Measurements from ENCODE around the gene RNF111. TPM values are rescaled to one million over a fixed set of nuclear protein-coding genes. Genes with fewer than 3 reads are reported as not detected.

RNF111 gene
- total and polyA plus RNA-seq, 2 of the 13 experiments (the other 11 are each of a cell fraction or from before 2014, with no cell fraction given): 12.1 to 23.1 TPM

GRCh38 chr15:58981808-58982475, 5.5 kb upstream of the RNF111 start (continued):
- TF ChIP-seq FOXO4 (CRISPR knock-in tag; conservative IDR thresholded peaks at IDR 0.05): no peak
- no peak for TF ChIP-seq ZNF562 (CRISPR knock-in tag; IDR thresholded peaks at IDR 0.05; ENCODE audit: borderline replicate concordance)
- no peak for TF ChIP-seq ZNF235 (CRISPR knock-in tag; IDR thresholded peaks at IDR 0.05; ENCODE audit: borderline replicate concordance)
- TF ChIP-seq CEBPG (CRISPR knock-in tag; IDR thresholded peaks at IDR 0.05): no peak
- TF ChIP-seq ARID2 (CRISPR knock-in tag; IDR thresholded peaks at IDR 0.05; ENCODE audit: borderline replicate concordance): no peak
- TF ChIP-seq ZMYM3 (CRISPR knock-in tag; IDR thresholded peaks at IDR 0.05): no peak
- no peak for TF ChIP-seq ZNF335 (CRISPR knock-in tag; IDR thresholded peaks at IDR 0.05)

GRCh38 chr15:58983261-58983660, 4.2 kb upstream of the RNF111 start:
- Histone ChIP-seq H3K27ac (ENCODE audit: extremely low read length, insufficient read depth, low read length) (no peak overlapping the region), H4K20me1 (ENCODE audit: insufficient read depth, low read length) (peaks cover 3% of the 10 kb centered on the region; the same call in 1 of the 2 replicates), H3K9me3 (ENCODE audit: low read length) (no peaks in the 10 kb centered on the region), H3K9ac (ENCODE audit: insufficient read depth, low read depth, low read length) (no peak overlapping the region), H3K4me2 (ENCODE audit: low read depth, low read length) (no peak overlapping the region), H3K4me3 (replicated peaks in 1 of 3; ENCODE audit: insufficient read depth in 1 of 3, low read depth in 2 of 3, low read length in 3 of 3) (no peak overlapping the region), H2AFZ (ENCODE audit: low read length) (no peak overlapping the region), H3K27me3 (ENCODE audit: control insufficient read depth in 1 of 2, insufficient read depth in 2 of 2, low read length in 2 of 2) (no peaks in the 10 kb centered on the region; a peak in 1 of 5 replicates), H3K4me1 (ENCODE audit: insufficient read depth, low read length) (peaks cover 19% of the 10 kb centered on the region), H3K79me2 (ENCODE audit: insufficient read depth, low read length) (peaks cover 6% of the 10 kb centered on the region), H3K36me3 (replicated peaks in 1 of 2; ENCODE audit: control insufficient read depth in 1 of 2, insufficient read depth in 2 of 2, low read length in 2 of 2) (no peaks in the 10 kb centered on the region)
- CTCF ChIA-PET (ENCODE audit: low intra/inter-chr PET ratio, low total read pairs): no interaction called here
- no TSS peak for BruUV-seq (replicated peaks)
- POLR2A ChIA-PET: no interaction called here
- in situ Hi-C loops (cut with HindIII; ENCODE audit: extremely low pct_ligation_motif_present, low pct_unique_long_range_greater_than_20kb): loop anchor here (5.0 to 10.0 kb wide), 2 partner anchors 154 to 512 kb away; no protein-coding TSS in a partner anchor
- intact Hi-C loops (cut with micrococcal nuclease; ENCODE audit: unreplicated experiment): loop anchor here (10.0 kb wide), 2 partner anchors 92 to 122 kb away; partner anchors contain the start of gene CCNB2
- DNase-seq (ENCODE audit: low spot score): no peak
- 8% methylated on average over 2 of the region's 2 CpGs for WGBS (ENCODE audit: low lambda C conversion rate)
- FAIRE-seq: no peak
- no peak for ATAC-seq
- TF ChIP-seq NR2C2 (CRISPR knock-in tag; IDR thresholded peaks at IDR 0.05; ENCODE audit: borderline replicate concordance) (no peak), ELK4 (CRISPR knock-in tag; IDR thresholded peaks at IDR 0.05; ENCODE audit: borderline replicate concordance) (no peak), TERF1 (CRISPR knock-in tag; IDR thresholded peaks at IDR 0.05) (no peak), NRL (CRISPR knock-in tag; IDR thresholded peaks at IDR 0.05; ENCODE audit: borderline replicate concordance) (no peak), SOX5 (CRISPR knock-in tag; IDR thresholded peaks at IDR 0.05; ENCODE audit: borderline replicate concordance) (no peak), DMTF1 (CRISPR knock-in tag; IDR thresholded peaks at IDR 0.05) (no peak), HOXA5 (CRISPR knock-in tag; IDR thresholded peaks at IDR 0.05) (no peak), ZNF383 (CRISPR knock-in tag; IDR thresholded peaks at IDR 0.05; ENCODE audit: borderline replicate concordance) (no peak), ATM (IDR thresholded peaks at IDR 0.05; ENCODE audit: borderline replicate concordance) (no peak)
